GM21529 (cell line): ENCODE data around the gene NOS3.

Source experiments
- ATAC-seq: cut with Tn5 transposase; IDR thresholded peaks from one replicate; pipeline ENCODE4 v1.9.1; 2021; ENCODE audit not compliant: unreplicated experiment

NOS3 gene

DNA sequence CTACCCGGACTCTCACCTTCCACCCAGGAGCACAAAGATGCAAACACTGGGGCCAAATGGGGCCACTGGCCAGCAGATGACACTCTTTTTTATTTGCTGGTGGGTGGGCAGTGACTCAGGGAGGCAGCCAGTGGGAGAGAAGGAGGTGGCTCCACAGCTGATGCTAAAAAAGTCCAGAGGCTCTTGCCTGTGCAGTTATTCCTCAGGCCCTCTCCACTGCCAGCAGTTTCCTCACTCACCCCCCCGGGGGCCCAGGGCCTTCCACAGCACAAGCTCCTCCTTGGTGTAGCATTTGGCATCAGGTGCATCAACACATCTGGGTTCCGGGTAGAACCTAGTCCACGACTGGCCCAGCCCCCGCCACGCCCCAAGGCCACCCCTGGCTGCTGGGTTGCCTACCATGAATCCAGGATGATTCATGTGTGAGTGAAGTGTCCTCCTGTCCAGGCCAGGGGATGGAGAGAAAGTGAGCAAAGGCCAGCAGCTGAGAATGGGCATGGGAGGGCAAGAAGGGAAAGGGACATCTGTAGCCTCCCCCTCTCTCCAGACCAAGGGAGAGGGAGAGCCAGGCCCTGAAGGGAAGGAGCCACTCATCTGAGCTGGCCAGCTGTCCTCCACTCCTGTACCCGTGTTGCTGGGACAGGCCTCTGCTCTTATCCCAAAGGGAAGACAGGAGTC, 11.0 kb upstream of the NOS3 start:
- ATAC-seq = no peak

DNA sequence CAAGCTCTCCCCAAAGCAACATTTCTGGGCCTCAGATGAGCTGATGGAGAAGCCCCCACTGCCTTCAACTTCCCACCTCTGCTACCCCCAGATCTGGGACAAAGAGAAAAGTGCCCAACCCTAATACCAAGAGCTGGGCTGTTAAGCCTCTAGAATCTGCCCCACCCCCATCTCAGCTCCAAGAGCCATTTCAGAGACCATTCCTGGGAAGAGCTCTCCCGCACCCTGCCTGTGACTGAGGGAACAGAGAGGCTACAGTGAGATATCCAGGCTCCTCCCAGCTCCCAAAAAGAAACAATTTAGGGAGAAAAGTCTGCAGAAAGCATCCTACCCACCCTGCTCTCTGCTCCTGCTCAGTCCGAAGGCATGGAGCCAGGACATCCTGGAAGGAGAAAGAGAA, 10.2 kb upstream of the NOS3 start:
- ATAC-seq = no peak

- ATAC-seq = no peak
Observed at GRCh38 chr7:150981644-150982043, 9.2 kb upstream of the NOS3 start.

DNA sequence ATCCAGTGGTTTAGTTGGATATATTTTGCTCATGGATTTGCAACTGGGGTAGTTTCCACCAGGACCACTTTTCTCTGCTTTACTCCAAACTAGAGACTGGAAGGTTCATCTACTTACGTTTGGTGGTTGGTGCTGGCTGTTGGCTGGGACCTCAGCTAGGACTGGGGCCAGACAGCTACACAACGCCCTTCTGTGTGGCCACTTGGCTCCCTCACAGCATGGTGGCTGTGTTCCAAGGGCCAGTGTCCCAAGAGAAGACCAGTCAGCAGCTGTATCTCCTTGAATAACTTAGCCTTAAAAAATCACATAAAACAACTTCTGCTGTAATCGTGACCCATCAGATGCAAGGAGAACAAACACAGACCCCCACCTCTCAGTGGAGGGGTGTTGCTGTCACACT, 8.5 kb upstream of the NOS3 start:
- no peak for ATAC-seq

- ATAC-seq = no peak
Observed at GRCh38 chr7:150983893-150984368, 6.9 kb upstream of the NOS3 start.

- no peak for ATAC-seq
Observed at GRCh38 chr7:150986099-150986512, 4.7 kb upstream of the NOS3 start.

GRCh38 chr7:150986556-150986955, 4.3 kb upstream of the NOS3 start:
- ATAC-seq = no peak

DNA sequence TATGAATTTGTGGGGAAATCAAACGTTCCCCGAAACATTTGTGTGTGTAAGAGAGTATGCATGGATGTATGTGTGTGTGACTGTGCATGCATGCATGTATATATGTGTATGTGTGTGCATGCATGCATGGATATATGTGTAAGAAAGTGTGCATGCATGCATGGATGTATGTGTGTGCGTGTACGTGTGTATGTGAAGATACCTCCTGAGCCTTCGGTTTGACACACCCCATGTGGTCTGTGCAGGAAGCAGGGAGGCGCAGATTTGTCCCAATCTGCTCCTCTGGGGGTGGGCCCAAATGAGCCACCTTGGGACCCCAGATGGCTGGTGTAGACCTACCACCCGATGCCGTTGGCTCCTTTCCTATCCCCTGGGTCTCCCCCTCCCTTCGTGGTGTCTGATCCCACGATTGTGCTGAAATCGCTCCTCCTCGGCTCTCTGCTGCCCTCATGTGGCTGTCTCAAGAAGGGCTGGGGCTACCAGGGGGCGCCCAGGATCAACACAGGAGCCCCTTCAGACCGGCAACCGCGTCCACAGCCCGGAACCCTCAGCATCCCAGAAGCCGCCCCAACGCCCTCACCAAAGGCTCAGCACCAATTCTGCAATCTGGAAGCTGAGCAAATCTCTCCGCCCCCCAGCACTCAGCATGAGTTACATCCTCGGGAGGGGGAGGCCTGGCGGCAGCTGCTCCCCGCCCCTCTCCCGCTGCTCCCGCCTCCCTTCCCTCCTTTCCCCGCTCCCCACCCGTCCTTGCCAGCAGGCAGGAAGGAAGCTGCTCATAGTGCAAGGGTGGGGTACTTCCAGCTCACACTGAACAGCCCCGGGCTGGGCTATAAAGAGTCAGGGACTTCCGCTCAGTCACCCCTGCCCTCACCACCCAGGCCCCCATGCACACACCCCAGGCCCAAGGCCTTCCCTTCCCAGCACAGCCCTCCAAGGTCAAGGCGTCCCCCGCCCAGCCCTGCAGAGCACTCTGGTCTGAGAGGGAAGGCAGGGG, 2.3 kb upstream of the NOS3 start:
- no peak for ATAC-seq

DNA sequence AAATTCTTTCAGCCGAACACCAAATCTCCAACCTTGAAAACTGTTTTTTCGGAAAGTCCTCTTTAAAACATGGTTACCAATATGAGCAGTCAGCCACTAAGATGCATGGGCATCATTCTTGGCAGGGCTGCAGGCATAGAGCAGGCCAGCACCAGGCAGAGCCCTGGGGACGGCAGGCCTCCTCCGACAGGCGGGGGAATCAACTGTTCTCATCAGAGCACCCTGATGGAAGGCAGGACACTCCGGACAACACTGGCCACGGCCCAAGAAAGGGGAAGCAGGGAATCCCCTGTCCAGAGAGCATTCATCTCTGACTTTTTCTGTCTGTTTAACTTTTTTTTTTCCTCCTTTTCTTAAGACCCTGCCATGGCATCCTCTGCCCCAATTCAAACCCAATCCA, 1.4 kb upstream of the NOS3 start:
- ATAC-seq = no peak

DNA sequence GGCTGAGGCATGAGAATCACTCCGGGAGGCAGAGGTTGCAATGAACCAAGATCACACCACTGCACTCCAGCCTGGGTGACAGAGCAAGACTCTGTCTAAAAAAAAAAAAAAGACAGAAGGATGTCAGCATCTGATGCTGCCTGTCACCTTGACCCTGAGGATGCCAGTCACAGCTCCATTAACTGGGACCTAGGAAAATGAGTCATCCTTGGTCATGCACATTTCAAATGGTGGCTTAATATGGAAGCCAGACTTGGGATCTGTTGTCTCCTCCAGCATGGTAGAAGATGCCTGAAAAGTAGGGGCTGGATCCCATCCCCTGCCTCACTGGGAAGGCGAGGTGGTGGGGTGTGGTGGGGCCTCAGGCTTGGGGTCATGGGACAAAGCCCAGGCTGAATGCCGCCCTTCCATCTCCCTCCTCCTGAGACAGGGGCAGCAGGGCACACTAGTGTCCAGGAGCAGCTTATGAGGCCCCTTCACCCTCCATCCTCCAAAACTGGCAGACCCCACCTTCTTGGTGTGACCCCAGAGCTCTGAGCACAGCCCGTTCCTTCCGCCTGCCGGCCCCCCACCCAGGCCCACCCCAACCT, 1.3 kb downstream of the NOS3 start:
- no peak for ATAC-seq

DNA sequence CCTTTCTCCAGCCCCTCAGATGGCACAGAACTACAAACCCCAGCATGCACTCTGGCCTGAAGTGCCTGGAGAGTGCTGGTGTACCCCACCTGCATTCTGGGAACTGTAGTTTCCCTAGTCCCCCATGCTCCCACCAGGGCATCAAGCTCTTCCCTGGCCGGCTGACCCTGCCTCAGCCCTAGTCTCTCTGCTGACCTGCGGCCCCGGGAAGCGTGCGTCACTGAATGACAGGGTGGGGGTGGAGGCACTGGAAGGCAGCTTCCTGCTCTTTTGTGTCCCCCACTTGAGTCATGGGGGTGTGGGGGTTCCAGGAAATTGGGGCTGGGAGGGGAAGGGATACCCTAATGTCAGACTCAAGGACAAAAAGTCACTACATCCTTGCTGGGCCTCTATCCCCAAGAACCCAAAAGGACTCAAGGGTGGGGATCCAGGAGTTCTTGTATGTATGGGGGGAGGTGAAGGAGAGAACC, 2.1 kb downstream of the NOS3 start:
- peak; percentile 80 for ATAC-seq

DNA sequence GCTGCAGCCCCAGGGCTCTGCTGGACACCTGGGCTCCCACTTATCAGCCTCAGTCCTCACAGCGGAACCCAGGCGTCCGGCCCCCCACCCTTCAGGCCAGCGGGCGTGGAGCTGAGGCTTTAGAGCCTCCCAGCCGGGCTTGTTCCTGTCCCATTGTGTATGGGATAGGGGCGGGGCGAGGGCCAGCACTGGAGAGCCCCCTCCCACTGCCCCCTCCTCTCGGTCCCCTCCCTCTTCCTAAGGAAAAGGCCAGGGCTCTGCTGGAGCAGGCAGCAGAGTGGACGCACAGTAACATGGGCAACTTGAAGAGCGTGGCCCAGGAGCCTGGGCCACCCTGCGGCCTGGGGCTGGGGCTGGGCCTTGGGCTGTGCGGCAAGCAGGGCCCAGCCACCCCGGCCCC, 2.7 kb downstream of the NOS3 start:
- ATAC-seq = no peak

DNA sequence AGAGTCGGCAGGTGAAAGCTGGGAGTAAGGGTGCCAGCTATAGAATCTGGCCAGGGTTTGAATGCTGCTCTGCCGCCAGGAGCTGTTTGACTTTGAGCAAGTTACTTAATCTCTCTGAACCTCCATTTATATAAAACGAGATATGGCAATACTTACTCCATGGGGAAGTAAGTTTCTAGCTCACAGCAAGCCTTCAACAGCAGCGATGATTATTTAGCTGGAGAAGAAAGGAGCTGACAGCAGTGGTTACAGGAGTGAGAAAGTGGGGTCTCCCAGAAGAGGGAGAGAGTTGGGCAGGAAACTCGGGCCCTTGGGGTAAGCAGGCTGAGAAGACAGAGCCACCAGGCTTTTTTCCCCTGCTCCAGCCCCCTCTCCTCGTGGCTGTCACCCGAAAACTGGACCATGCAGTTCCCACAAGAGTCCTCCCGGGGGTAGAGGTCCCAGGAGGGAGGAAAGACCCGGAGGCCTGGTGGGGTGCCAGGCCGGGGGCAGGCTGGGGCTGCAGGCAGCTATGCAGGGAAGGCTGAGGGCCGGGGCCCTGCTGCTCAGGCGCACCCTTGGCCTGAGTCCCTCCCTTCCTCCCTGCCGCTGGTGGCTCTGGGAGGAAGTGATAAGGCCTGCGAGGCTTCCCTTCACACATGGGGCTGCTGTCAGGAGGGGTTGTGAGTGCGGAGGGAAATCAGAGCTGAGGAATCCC, 3.5 kb downstream of the NOS3 start:
- no peak for ATAC-seq

- no peak for ATAC-seq
Observed at GRCh38 chr7:150994838-150995510, 4.2 kb downstream of the NOS3 start.

GRCh38 chr7:150996376-150997074, 5.7 kb downstream of the NOS3 start:
- no peak for ATAC-seq

GRCh38 chr7:150997075-150997511, 6.3 kb downstream of the NOS3 start:
- ATAC-seq = no peak

DNA sequence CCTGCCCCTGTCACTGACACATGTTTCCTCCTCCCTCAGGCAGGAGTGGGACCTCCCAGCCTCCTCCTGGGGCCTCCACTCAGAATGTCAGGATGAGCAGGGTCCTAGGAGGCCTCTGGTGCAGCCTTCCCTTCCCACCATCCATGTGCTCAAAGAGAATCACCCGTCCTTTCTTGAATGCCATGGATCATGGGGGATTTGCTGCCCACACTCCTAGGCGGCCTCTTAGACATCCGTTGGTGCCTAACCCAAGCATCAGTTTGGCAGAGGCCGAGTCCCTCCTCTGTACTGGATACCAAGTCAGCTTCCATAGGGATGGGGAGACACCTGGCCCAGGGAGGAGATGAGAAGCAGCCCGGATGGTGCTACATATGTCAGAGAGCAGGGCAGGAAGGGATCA, 7.0 kb downstream of the NOS3 start:
- ATAC-seq = no peak

DNA sequence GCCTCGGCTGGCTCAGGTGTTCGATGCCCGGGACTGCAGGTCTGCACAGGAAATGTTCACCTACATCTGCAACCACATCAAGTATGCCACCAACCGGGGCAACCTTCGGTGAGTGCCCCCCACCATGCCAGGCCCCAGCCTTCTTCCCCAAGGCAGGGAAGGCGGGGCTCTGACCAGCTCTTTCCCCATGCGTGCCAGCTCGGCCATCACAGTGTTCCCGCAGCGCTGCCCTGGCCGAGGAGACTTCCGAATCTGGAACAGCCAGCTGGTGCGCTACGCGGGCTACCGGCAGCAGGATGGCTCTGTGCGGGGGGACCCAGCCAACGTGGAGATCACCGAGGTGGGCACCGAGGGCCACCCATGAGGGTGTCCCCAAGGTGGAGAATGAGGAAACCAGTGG, 7.5 kb downstream of the NOS3 start:
- no peak for ATAC-seq

- no peak for ATAC-seq
Observed at GRCh38 chr7:150999001-150999400, 8.2 kb downstream of the NOS3 start.
